Activated T-helper 9 cell treated with anti-CD3 and anti-CD28 coated beads, Interleukin-2, amount 50 U/mL, for 16 hours (primary cell): Measurements from ENCODE around the gene INSRR.

Experiments
- DNase-seq: peaks from one replicate; pipeline ENCODE4 v3.0.0-alpha.2; 2020; ENCODE audit warnings: low read depth

INSRR gene

DNA sequence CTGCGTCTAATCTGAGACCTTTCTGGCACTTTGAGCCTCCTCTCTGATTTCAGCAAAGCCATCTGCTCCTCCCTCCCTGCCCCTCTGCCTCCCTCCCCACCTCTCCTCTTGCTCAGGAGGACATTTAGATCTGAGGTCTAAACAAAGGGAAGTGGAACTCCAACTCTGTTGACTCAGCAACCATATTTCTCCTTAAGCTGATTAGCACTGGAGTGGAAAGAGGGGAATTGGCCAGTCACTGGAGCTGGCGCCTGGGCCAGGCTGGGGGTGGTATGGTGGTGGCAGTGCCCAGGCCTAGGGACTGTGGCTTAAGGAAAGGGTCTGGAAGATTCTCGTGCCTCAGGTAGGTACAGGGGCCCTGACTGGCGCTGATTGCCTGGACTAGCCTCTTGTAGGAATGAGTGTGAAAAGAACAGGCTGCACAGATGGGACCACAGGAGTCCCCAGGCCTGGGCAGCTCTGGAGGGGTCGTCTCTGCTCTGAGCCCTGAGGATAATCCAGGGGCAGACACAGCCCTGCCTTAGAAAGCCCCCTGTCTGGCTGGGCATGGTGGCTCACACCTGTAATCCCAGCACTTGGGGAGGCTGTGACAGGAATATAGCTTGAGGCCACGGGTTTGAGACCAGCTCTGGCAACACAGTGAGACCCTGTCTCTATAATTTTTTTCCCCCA, 54.2 kb downstream of the INSRR start:
- no peak for DNase-seq

DNA sequence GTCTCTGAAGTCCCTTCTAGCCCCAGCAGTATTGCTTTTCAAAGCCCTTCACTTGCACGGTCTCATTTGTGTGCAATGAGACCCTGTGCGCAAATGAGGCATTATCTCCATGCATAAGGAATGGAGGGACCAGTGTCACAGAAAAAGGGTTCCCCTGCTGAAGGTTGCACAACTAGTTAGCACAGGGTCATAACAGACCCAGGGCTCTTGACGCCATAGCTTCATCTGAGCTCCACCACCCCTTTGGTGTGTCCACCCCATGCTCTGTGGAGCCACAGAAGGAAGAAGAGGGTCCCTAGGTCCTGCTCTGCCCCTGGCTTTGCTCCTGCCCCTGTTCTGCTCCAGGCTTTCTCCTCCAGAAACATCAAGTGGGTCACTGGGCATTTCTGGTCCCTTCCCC, 54.9 kb downstream of the INSRR start:
- no peak for DNase-seq

DNA sequence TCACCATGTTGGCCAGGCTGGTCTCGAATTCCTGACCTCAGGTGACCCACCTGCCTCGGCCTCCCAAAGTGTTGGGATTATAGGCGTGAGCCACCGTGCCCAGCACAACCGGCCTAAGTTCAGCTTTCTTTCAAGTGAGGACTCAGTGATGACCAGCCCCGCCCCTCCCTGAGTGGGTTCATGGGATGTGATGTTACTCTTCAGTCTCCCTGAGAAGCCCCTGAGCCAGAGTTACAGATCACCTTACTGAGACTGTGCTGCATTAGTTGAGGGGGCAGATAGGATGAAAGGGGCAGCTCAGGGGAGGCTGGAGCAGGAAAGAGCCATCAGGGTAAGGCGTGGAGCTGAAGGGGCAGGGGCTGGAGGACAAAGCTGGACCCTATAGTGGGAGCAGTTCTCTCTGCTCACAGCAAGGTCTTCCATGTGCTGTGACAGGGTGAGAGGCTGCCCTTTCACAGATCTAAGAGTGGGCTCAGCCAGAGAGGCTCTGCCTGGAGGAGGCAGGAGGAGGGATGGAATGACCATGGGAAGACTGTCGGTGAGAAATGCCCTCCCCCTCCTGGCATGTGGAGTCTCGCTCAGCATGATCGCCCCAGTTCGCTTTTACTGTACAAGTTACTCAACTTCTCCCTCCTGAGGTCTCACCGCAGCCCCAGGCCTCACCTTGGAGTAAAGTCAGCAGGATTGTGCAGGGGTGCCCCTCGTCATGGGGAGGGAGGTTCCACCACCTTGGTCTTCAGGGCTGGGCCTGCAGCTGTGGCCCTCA, 55.6 kb downstream of the INSRR start:
- DNase-seq = no peak

DNA sequence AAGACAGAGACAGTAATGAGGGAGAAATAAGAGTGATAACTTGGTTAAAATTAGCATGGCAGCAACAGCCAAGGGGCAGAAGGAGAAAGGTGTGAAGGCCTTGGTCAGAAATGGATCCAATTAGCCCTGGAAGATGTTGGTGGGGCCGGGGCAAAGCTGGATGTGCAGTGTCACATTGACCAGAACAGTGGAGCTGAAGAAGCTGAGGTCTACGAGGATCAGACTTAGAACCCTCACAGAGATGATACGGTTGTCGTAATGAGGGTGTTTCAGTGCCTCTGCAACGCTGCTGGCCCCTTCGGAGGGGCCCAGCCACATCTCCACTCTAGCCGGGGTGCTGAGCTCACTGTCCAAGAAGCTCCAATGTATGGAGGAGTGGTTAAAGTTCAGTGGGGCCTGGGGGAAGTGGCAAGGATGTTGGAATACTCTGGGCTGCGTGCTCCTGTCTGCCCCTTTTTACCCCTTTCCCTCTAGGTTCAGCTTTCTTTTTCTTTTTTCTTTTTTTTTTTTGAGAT, 56.4 kb downstream of the INSRR start:
- no peak for DNase-seq

DNA sequence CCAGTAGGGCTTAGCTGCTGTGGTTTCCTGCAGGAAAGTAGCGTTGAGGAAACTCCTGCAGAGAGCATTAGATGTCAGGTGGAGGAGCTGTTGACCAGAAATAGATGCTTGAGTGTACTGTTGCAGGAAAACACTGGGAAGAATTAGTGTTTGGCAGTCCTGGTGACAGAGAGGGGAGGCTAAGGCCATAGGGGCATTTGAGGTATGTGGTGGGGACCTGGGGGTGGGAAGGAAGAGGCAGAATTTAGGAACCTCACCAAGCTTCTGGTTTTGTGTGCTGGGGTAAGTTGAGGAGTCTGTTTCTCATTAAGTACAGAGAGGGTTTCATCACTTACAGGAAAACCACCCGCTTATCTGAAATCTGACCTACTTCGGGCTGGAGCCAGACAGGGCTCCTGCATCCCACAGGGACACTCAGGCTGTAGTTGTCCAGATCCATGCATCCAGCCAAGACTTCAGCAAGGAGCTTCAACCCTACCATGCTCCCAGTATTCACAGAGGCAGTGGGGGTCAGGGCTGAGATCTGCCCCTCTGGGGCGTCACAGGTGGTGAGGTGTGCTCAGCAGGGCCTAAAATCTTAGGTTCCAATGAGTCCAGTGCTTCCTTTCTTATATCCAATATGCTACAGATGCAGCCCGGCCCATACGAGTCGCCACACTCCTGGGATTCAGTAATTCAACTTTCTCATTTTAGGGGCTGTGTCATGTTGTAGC, 57.4 kb downstream of the INSRR start:
- DNase-seq = no peak

DNA sequence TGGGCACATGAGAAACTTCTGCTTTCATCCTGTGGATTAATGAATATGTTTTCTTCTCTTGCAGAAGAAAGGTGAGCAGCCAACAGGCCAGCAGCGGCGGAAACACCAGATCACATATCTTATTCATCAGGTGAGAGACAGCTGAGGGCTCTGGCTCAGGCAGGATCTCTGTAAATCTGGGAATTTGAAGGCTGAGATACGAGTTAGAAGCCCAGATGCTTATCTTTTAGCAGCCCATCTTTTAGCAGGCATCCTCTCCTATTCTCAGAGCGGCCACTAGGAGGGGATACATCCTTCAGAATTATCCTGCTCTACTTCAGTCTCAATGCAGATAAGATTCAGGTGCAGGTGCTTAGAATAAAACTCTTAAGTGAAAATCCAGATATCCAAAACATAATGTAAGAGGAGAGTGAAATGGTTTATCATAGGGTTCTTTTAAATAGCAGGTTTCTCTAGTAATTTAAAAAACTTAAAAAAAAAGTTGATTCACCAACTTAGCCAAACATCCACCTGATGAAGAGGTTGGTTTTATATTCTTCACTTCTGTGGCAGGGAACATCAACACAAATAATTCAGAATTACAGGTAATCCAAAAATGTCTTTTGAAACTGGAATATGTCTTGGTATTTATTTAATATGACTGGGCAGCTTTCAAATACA, 61.6 kb downstream of the INSRR start:
- DNase-seq = no peak

DNA sequence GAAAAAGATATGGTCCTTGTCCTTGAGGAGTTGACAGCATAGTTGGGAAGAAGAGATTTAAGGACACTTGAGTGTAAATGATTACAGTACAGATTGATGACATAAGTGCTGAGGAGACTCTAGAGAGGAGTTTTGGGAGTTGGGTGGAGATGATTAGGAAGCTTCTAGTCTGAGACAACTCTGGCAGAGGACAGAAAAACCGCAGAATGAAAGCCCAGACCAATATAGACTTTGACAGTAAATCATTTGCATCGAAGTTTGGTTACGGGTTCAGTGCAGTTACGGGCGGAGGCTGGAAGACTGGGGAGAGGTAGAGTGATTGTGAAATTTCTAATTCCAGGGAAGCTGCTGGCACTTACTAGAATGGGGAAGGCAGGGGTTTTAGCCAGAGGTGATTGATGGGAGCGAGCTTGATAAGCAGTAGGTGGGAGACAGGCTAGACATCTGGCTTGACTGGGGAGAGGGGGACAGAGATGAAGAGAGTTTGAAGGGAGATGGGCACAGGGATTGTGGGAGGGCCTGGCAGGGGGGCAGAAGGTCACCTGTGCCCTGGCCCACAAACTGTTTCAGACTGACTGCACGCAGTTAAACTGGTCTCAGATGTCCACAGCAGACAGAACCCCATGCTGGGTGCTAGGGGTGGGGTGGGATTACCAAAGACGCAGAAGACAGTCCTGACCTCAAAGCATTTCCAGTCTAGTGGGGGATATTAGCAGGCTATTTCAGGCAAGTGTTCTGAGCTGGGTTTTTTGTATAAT, 62.4 kb downstream of the INSRR start:
- no peak for DNase-seq

DNA sequence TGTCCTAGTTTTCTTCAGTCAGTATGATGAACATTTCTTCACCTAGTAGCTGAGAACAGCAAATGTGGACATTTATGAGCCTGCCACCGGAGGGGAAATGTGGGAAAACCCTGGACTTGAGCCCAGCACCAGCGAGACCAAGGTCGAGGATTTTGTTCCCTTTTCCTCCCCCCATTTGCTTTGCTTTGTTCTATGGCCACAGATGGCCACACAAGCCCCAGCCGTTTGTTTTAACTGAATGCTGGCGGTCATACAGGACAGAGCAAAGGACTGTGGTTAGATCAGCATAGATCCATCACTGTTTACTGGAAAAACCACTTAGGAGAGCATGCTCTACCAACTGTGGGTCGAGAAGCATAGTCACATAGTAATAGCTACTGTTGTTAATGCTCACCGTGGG, 63.1 kb downstream of the INSRR start:
- no peak for DNase-seq

DNA sequence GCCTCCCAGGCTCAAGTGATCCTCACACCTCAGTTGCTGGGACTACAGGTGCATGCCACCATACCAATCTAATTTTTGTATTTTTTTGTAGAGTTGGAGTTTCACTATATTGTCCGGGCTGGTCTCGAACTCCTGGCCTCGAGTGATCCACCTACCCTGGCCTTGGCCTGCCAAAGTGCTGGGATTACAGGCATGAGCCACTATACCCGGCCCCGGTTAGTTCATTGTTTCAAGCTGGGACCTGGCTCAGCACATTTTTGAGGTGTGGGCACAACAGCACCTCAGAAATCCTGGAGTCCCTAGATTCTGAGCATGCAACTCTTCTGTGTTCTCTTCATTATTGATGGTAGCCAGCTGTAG, 63.6 kb downstream of the INSRR start:
- DNase-seq = no peak

DNA sequence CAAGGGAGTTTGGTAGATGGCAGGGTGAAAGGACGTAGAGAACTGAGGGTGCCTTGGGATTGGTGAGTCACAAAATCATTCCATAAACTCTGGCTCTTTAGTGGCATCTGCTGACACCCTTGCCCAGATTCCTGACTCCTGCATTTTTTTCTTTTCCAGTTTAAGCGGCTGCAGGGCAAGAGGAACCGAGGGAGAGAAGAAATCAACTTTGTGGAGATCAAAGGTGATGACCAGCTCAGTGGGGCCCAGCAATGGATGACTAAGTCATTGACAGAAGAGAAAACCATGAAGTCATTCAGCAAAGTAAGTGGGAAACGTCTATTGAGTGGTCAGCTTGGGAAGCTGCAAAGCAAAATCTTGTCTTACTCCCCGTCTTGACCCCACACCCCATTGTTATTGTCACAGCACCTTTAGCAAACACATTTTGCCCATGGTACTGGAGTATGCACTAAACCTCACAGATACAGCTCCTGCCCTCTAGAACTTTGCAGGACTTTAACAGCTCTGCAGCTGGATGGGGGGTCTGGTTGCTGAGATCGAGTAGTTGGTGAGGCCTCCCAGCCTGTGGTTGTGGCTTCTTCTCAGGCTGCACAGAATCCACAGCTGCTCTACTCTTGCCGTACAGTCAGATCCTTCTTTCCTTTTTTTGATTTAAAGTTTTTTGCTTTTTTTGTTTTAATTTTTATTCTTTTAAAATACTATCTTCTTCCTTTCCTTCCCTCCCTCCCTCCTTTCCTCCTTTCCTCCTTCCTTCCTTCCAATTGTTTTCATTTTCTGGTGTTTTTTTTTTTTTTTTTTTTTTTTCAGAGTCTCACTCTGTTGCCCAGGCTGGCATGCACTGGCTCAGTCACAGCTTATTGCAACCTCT, 64.2 kb downstream of the INSRR start:
- no peak for DNase-seq
